ENCODE measurements around the gene RNPC3. TPM values are rescaled to one million over a fixed set of nuclear protein-coding genes. Genes with fewer than 3 reads are reported as not detected.
A peak's percentile ranks its signal among the peaks of the same experiment; 100 is the strongest.
"Not testable (repeated sequence)": the region's sequence is repeated elsewhere in the genome, so short reads cannot be mapped to it uniquely, and the experiment has no call there.

The RNPC3 gene
- total RNA-seq, 4 donors from 2014 or later, result 64.9 to 92.7 (median 80.6) TPM

DNA sequence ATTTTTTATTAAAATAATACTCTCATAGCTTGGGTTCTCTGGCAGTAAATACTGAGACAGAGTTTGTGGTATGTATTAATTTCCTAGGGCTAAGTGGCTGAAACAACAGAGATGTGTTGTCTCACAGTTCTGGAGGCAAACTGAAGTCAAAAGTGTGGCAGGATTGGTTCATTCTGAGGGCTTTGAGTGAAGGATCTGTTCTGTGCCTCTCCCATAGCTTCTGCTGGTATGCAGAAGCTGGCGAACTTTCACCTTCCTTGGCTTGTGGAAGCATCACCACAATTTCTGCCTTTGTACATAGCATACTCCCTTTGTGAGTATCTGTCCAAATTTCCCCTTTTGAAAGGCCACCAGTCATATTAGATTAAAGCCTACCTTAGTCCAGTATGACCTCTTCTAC, 21.0 kb downstream of the RNPC3 start:
- intact Hi-C loops (cut with DNase I), result no loop called here
- H3K4me1 ChIP-seq, result no peaks in the 10 kb centered on the region
- H3K27ac ChIP-seq, result no peak overlapping the region
- H3K9me3 ChIP-seq, result no peaks in the 10 kb centered on the region
- no peak for TF ChIP-seq POLR2A (IDR thresholded peaks at IDR 0.05)
- TF ChIP-seq, protein P1, sequence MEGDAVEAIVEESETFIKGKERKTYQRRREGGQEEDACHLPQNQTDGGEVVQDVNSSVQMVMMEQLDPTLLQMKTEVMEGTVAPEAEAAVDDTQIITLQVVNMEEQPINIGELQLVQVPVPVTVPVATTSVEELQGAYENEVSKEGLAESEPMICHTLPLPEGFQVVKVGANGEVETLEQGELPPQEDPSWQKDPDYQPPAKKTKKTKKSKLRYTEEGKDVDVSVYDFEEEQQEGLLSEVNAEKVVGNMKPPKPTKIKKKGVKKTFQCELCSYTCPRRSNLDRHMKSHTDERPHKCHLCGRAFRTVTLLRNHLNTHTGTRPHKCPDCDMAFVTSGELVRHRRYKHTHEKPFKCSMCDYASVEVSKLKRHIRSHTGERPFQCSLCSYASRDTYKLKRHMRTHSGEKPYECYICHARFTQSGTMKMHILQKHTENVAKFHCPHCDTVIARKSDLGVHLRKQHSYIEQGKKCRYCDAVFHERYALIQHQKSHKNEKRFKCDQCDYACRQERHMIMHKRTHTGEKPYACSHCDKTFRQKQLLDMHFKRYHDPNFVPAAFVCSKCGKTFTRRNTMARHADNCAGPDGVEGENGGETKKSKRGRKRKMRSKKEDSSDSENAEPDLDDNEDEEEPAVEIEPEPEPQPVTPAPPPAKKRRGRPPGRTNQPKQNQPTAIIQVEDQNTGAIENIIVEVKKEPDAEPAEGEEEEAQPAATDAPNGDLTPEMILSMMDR (IDR thresholded peaks at IDR 0.05), result no peak
- DNase-seq, result no peak
- H3K4me3 ChIP-seq (replicated peaks in 1 of 3), result no peak overlapping the region
- no peaks in the 10 kb centered on the region for H3K27me3 ChIP-seq
- H3K36me3 ChIP-seq, result peaks cover 35 to 60% of the 10 kb centered on the region in 2 donors
- WGBS, 2 donors, result 96 to 100% methylated on average over 1 of the region's 1 CpG

DNA sequence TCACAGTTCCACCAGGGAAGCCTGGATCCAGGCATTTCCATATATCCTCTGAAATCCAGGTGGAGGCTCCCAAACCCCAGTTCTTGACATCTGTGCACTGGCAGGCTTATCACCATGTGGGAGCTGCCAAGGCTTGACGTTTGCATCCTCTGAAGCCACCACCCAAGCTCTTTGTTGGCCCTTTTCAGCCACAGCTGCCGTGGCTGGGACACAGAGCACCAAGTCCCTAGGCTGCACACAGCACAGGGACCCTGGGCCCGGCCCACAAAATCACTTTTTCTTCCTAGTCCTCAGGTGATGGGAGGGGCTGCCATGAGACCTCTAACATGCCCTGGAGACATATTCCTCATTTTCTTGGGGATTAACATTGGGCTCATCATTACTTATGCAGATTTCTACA, 22.3 kb downstream of the RNPC3 start:
- H3K27ac ChIP-seq, result no peak overlapping the region
- no peak overlapping the region for H3K4me3 ChIP-seq (replicated peaks in 1 of 3)
- WGBS, 2 donors, result 97 to 100% methylated on average over 3 of the region's 3 CpGs
- no peaks in the 10 kb centered on the region for H3K9me3 ChIP-seq
- intact Hi-C loops (cut with DNase I), result no loop called here
- H3K36me3 ChIP-seq, result peaks cover 43 to 70% of the 10 kb centered on the region in 2 donors
- H3K4me1 ChIP-seq, result no peaks in the 10 kb centered on the region
- H3K27me3 ChIP-seq, result no peaks in the 10 kb centered on the region
- no peak for DNase-seq
- no peak for TF ChIP-seq POLR2A (IDR thresholded peaks at IDR 0.05)
- TF ChIP-seq, protein P1 (IDR thresholded peaks at IDR 0.05), result no peak

DNA sequence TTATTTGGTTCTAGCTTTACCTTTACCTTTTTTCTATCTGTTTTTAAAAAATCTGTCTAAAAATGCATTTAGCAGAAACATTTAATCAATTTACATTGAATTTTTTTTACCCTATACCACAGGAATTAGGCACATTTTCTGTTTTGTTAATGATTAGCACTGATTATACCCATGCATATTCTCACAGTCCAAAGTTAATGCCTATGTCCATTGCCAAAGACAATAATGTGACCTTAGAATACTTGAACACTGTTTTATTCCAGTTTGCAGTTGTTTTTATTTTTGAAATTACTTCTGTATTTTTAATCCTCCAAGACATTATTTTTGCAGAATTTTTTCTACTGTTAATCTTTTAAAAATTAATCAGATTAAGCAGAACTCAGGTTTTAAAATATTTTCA, 34.9 kb downstream of the RNPC3 start:
- Histone ChIP-seq H3K27ac (peak overlapping the region in 1 of 3 donors; percentile 73), H3K27me3 (no peaks in the 10 kb centered on the region), H3K4me3 (replicated peaks in 1 of 3) (no peak overlapping the region), H3K4me1 (peaks cover 9 to 18% of the 10 kb centered on the region in 2 donors), H3K9me3 (no peaks in the 10 kb centered on the region), H3K36me3 (no peaks in the 10 kb centered on the region)
- intact Hi-C loops (cut with DNase I), result no loop called here
- DNase-seq, result no peak
- TF ChIP-seq, protein P1 (IDR thresholded peaks at IDR 0.05), result no peak
- TF ChIP-seq POLR2A (IDR thresholded peaks at IDR 0.05), result no peak

DNA sequence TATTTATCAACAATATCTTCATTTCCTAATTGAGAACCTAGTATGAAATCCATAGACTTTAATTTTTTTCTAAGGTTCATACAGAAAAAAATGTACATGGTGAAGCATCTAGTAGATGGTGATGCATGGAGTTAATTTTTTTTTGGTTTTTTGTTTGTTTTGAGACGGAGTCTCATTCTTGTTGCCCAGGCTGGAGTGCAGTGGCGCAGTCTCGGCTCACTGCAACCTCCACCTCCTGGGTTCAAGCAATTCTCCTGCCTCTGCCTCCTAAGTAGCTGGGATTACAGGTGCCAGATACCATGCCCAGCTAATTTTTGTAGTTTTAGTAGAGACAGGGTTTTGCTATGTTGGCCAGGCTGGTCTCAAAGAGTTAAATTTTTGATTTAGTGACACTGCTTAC, 35.6 kb downstream of the RNPC3 start:
- H3K9me3 ChIP-seq; intact Hi-C loops (cut with DNase I); H3K36me3 ChIP-seq; DNase-seq; H3K27me3 ChIP-seq; H3K4me3 ChIP-seq (replicated peaks in 1 of 3): not testable (repeated sequence)
- 56 to 61% methylated on average over 3 of the region's 3 CpGs for WGBS, 2 donors
- Histone ChIP-seq H3K27ac (peak overlapping the region; percentile 68 to 74 (median 73)), H3K4me1 (peaks cover 9 to 18% of the 10 kb centered on the region in 2 donors)

DNA sequence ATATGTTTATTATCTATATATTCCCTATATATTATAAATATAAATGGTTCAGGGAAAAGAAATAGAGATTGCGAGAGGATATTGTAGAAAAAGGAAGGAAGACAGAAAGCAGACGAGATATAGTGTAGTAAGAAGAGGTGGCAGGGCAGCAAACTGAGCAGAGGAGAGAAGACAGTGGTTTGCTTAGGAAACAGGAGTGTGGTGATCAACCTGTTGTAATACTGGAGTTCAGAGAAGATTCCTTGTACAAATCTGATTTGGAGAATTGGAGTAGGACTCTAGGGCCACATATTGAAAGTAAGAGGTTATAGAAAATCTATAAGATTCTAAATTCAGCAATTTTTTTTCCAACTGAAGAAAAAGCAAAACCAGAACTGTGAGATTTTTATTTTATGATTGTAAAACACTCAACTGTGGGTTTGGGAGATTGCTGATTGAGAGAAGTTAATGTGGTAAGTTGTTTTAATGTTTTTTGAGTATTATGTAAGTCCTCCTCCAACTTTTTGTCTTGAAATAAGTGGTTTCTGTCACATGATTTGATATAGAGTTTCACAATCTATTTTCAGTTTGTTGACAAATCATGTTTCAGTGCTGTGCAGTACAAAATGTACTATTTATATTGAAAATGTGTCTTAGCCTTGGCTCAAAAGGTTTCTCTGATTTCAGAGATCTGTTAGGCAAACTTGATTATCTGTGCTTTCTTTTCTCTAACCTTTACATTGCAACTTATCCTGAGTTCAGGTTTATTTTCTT, 36.3 kb downstream of the RNPC3 start:
- Histone ChIP-seq H3K36me3 (no peaks in the 10 kb centered on the region), H3K4me1 (peaks cover 9 to 18% of the 10 kb centered on the region in 2 donors), H3K27ac (peak overlapping the region; percentile 68 to 74 (median 73)), H3K27me3 (no peaks in the 10 kb centered on the region), H3K9me3 (no peaks in the 10 kb centered on the region), H3K4me3 (replicated peaks in 1 of 3) (no peak overlapping the region)
- WGBS, 2 donors, result 72 to 78% methylated on average over 2 of the region's 2 CpGs
- DNase-seq, result no peak
- intact Hi-C loops (cut with DNase I), result no loop called here
- peak in 1 of 2 donors; percentile 9 for TF ChIP-seq POLR2A (IDR thresholded peaks at IDR 0.05)
- TF ChIP-seq, protein P1 (IDR thresholded peaks at IDR 0.05), result no peak

All from thyroid gland (tissue), 4 donors.